Fibroblast of mammary gland (primary cell): ENCODE measurements around the gene ZGLP1.

ENCODE experiments used
- DNase-seq: peaks from one replicate; pipeline ENCODE4 v3.0.0-alpha.2; 2010; ENCODE audit warnings: low read depth
- H3K4me3 ChIP-seq: 2 replicates; pipeline ENCODE4 v1.5.1; 2011; ENCODE audit warnings: low read depth, mild to moderate bottlenecking, low read length, moderate library complexity; ENCODE audit not compliant: control insufficient read depth
- CTCF ChIP-seq: conservative IDR thresholded peaks from 2 replicates; pipeline ENCODE4 v1.5.1; 2011; ENCODE audit warnings: low read depth, low read length, inconsistent platforms; ENCODE audit not compliant: control insufficient read depth, insufficient read depth

Gene ZGLP1

DNA sequence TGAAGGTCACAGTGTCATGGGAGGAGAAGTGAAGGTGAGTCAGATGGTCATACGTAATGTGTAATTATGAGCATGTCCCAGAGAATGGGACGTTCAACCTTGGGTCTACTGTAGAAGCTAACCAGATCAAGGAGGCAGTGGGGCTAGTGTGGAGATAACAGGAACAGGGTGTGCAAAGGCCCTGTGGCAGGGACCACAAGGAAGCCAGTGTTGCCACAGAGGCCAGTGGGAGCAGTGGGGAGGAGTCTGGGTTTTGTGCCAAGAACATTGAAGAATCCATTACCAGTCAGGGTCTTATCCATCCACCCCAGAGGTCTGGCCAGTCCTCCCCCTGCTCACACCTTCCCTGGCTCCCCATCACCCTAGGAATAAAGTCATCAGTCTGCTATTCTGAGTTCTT, 54.3 kb downstream of the ZGLP1 start:
- TF ChIP-seq CTCF = no peak
- DNase-seq = no peak
- no peak overlapping the region for H3K4me3 ChIP-seq
